ENCODE results near the gene OR52E2. TPM values are rescaled to one million over a fixed set of nuclear protein-coding genes. Genes with fewer than 3 reads are reported as not detected.

The OR52E2 gene
- polyA plus RNA-seq, 3 donors: not detected

DNA sequence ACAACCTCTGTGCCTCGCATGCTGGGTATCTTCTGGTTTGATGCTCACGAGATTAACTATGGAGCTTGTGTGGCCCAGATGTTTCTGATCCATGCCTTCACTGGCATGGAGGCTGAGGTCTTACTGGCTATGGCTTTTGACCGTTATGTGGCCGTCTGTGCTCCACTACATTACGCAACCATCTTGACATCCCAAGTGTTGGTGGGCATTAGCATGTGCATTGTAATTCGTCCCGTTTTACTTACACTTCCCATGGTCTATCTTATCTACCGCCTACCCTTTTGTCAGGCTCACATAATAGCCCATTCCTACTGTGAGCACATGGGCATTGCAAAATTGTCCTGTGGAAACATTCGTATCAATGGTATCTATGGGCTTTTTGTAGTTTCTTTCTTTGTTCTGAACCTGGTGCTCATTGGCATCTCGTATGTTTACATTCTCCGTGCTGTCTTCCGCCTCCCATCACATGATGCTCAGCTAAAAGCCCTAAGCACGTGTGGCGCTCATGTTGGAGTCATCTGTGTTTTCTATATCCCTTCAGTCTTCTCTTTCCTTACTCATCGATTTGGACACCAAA, 12.6 kb downstream of the OR52E2 start:
- Histone ChIP-seq H3K36me3 (replicated peaks in 1 of 2; ENCODE audit: control insufficient read depth in 1 of 2, insufficient read depth in 2 of 2, low read length in 2 of 2) (no peaks in the 10 kb centered on the region), H4K20me1 (ENCODE audit: insufficient read depth, low read length) (no peaks in the 10 kb centered on the region), H3K4me2 (replicated peaks; ENCODE audit: extremely low read depth, low read length, poor library complexity, severe bottlenecking) (no peak overlapping the region), H2AFZ (ENCODE audit: insufficient read depth, low read depth, low read length, poor library complexity, severe bottlenecking) (no peak overlapping the region), H3K9me3 (replicated peaks in 1 of 2; ENCODE audit: control insufficient read depth in 1 of 2, insufficient read depth in 1 of 2, low read length in 2 of 2) (no peaks in the 10 kb centered on the region), H3K4me3 (replicated peaks in 1 of 3; ENCODE audit: low read depth in 2 of 3, low read length in 3 of 3) (no peak overlapping the region), H3K4me1 (ENCODE audit: control insufficient read depth in 1 of 2, insufficient read depth in 2 of 2, low read length in 2 of 2) (no peaks in the 10 kb centered on the region), H3K9ac (ENCODE audit: insufficient read depth, low read length, poor library complexity, severe bottlenecking) (no peak overlapping the region), H3K79me2 (ENCODE audit: insufficient read depth, low read length) (no peaks in the 10 kb centered on the region), H3K27ac (ENCODE audit: low read depth in 1 of 2, low read length in 2 of 2) (no peak overlapping the region), H3K27me3 (ENCODE audit: control insufficient read depth in 2 of 2, insufficient read depth in 2 of 2, low read length in 2 of 2) (no peaks in the 10 kb centered on the region)
- Mint-ChIP-seq H3K27me3 (ENCODE audit: low read depth in 3 of 3) (peaks cover 0 to 2% (median 0%) of the 10 kb centered on the region in 3 donors), H3K9me3 (peaks cover 0 to 3% (median 0%) of the 10 kb centered on the region in 7 donors), H3K36me3 (no peaks in the 10 kb centered on the region), H3K27ac (no peak overlapping the region), H3K4me3 (no peak overlapping the region), H3K4me1 (no peaks in the 10 kb centered on the region)
- TF ChIP-seq, protein P1, sequence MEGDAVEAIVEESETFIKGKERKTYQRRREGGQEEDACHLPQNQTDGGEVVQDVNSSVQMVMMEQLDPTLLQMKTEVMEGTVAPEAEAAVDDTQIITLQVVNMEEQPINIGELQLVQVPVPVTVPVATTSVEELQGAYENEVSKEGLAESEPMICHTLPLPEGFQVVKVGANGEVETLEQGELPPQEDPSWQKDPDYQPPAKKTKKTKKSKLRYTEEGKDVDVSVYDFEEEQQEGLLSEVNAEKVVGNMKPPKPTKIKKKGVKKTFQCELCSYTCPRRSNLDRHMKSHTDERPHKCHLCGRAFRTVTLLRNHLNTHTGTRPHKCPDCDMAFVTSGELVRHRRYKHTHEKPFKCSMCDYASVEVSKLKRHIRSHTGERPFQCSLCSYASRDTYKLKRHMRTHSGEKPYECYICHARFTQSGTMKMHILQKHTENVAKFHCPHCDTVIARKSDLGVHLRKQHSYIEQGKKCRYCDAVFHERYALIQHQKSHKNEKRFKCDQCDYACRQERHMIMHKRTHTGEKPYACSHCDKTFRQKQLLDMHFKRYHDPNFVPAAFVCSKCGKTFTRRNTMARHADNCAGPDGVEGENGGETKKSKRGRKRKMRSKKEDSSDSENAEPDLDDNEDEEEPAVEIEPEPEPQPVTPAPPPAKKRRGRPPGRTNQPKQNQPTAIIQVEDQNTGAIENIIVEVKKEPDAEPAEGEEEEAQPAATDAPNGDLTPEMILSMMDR (IDR thresholded peaks at IDR 0.05): no peak
- intact Hi-C loops (cut with micrococcal nuclease): no loop called here
- DNase-seq: no peak
- WGBS (ENCODE audit: insufficient coverage): 96% methylated on average over 9 of the region's 15 CpGs

DNA sequence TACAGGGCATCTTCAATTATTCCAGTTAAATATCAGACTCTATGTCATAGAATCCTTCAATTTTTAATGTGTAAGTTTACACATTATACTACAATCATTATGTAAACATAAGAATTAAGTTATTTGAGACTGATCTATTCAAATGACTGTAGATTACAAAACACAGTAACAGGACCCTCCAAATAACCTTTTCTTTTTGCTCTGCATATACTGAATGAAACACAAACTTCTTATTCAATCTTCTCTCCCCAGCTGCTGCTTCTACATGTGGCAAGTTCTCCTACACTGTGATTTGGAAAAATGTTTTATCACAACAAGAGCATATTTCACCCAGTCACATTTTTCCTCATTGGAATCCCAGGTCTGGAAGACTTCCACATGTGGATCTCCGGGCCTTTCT, 13.2 kb downstream of the OR52E2 start, which contains the start of gene OR52J3:
OR52J3 (plus strand) TSS at position 301 of the 400 bp plus-strand sequence; CDS start at position 301, 0 bp downstream.
- Histone ChIP-seq H3K4me1 (ENCODE audit: control insufficient read depth in 1 of 2, insufficient read depth in 2 of 2, low read length in 2 of 2) (no peaks in the 10 kb centered on the region), H4K20me1 (ENCODE audit: insufficient read depth, low read length) (no peaks in the 10 kb centered on the region), H3K79me2 (ENCODE audit: insufficient read depth, low read length) (no peaks in the 10 kb centered on the region), H3K9me3 (replicated peaks in 1 of 2; ENCODE audit: control insufficient read depth in 1 of 2, insufficient read depth in 1 of 2, low read length in 2 of 2) (no peaks in the 10 kb centered on the region), H3K9ac (ENCODE audit: insufficient read depth, low read length, poor library complexity, severe bottlenecking) (no peak within 1 kb of the TSS), H3K27ac (ENCODE audit: low read depth in 1 of 2, low read length in 2 of 2) (no peak within 1 kb of the TSS), H3K27me3 (ENCODE audit: control insufficient read depth in 2 of 2, insufficient read depth in 2 of 2, low read length in 2 of 2) (no peaks in the 10 kb centered on the region), H3K36me3 (replicated peaks in 1 of 2; ENCODE audit: control insufficient read depth in 1 of 2, insufficient read depth in 2 of 2, low read length in 2 of 2) (no peaks in the 10 kb centered on the region), H3K4me3 (replicated peaks in 1 of 3; ENCODE audit: low read depth in 2 of 3, low read length in 3 of 3) (no peak within 1 kb of the TSS), H3K4me2 (replicated peaks; ENCODE audit: extremely low read depth, low read length, poor library complexity, severe bottlenecking) (no peak within 1 kb of the TSS), H2AFZ (ENCODE audit: insufficient read depth, low read depth, low read length, poor library complexity, severe bottlenecking) (no peak within 1 kb of the TSS)
- H3K36me3 Mint-ChIP-seq: no peaks in the 10 kb centered on the region
- H3K4me3 Mint-ChIP-seq: no peak within 1 kb of the TSS
- peaks cover 0 to 2% (median under 1%) of the 10 kb centered on the region in 3 donors for H3K27me3 Mint-ChIP-seq (ENCODE audit: low read depth in 3 of 3)
- TF ChIP-seq, protein P1 (IDR thresholded peaks at IDR 0.05): no peak
- no peak for DNase-seq
- WGBS (ENCODE audit: insufficient coverage): 85% methylated on average over 1 of the region's 1 CpG
- H3K9me3 Mint-ChIP-seq: peaks cover 0 to 3% (median 0%) of the 10 kb centered on the region in 7 donors
- H3K4me1 Mint-ChIP-seq: no peaks in the 10 kb centered on the region
- intact Hi-C loops (cut with micrococcal nuclease): no loop called here
- peak within 1 kb of the TSS in 1 of 7 donors; percentile 20 for H3K27ac Mint-ChIP-seq

Measured in CD14-positive monocyte (primary cell).